Common myeloid progenitor, CD34-positive (primary cell): ENCODE data around the gene TEC.

ENCODE experiments used
- CTCF ChIA-PET: fragments of 350-600 bp; sonication (Branson Sonifier 250); formaldehyde crosslinking; loops from one replicate; lab custom pipeline; 2021; ENCODE audit warnings: antibody characterized with exemption; lab: Charles Lee
- POLR2A ChIA-PET: fragments of 350-600 bp; sonication (Branson Sonifier 250); formaldehyde crosslinking; loops from one replicate; lab custom pipeline; 2021; ENCODE audit warnings: antibody characterized with exemption; lab: Charles Lee
- DNase-seq, 3 donors: peaks; one replicate each; pipeline versions ENCODE4 v3.0.0 to v3.0.0-alpha.2; 2013
- H3K27ac ChIP-seq, 2 experiments: 1 replicate in 1 of 2; 2 replicates in 1 of 2; pipeline ENCODE4 v1.7.0; 2013; ENCODE audit warnings: inconsistent platforms in 2 of 2, low read length in 2 of 2, mild to moderate bottlenecking in 2 of 2, low read depth in 1 of 2, moderate library complexity in 1 of 2; ENCODE audit not compliant: severe bottlenecking in 2 of 2, insufficient read depth in 1 of 2, poor library complexity in 1 of 2
- H3K27me3 ChIP-seq, 5 experiments: replicated peaks in 2 of 5; 1 replicate in 3 of 5; 2 replicates in 2 of 5; pipeline versions ENCODE4 v1.6.1 to v1.7.0; 2013; ENCODE audit warnings: low read length in 4 of 5, mild to moderate bottlenecking in 2 of 5, moderate library complexity in 2 of 5, inconsistent platforms in 1 of 5; ENCODE audit not compliant: insufficient read depth in 5 of 5, control insufficient read depth in 4 of 5
- H3K36me3 ChIP-seq, 4 experiments: 1 replicate in 2 of 4; 2 replicates in 2 of 4; pipeline versions ENCODE4 v1.6.1 to v1.7.0; 2013; ENCODE audit warnings: low read length in 3 of 4, control low read depth in 1 of 4, mild to moderate bottlenecking in 1 of 4; ENCODE audit not compliant: control insufficient read depth in 4 of 4, insufficient read depth in 4 of 4
- H3K4me1 ChIP-seq, 4 experiments: 1 replicate in 3 of 4; 2 replicates in 1 of 4; pipeline versions ENCODE4 v1.6.1 to v1.7.1; 2013; ENCODE audit warnings: low read length in 3 of 4, mild to moderate bottlenecking in 3 of 4, control low read depth in 1 of 4, inconsistent platforms in 1 of 4, moderate library complexity in 1 of 4; ENCODE audit not compliant: control insufficient read depth in 4 of 4, insufficient read depth in 4 of 4; ENCODE audit errors: control extremely low read depth in 1 of 4
- H3K4me3 ChIP-seq, 7 experiments: 1 replicate in 4 of 7; 2 replicates in 3 of 7; pipeline versions ENCODE4 v1.5.1 to v1.7.0; 2013; ENCODE audit warnings: mild to moderate bottlenecking in 7 of 7, low read length in 6 of 7, moderate library complexity in 6 of 7, inconsistent platforms in 2 of 7, low read depth in 2 of 7, control low read depth in 1 of 7; ENCODE audit not compliant: insufficient read depth in 4 of 7, control insufficient read depth in 1 of 7; ENCODE audit errors: extremely low read depth in 1 of 7
- H3K9me3 ChIP-seq, 5 experiments: 1 replicate in 4 of 5; 2 replicates in 1 of 5; pipeline versions ENCODE4 v1.6.1 to v1.7.1; 2013; ENCODE audit warnings: low read length in 4 of 5, mild to moderate bottlenecking in 2 of 5, inconsistent platforms in 1 of 5, low read depth in 1 of 5, moderate library complexity in 1 of 5; ENCODE audit not compliant: control insufficient read depth in 4 of 5, insufficient read depth in 2 of 5; ENCODE audit errors: control extremely low read depth in 1 of 5
- WGBS: methylation state at CpG from one replicate; pipeline ENCODE4 v1.1.5; 2013; ENCODE audit not compliant: insufficient coverage; 5-methylcytosine and 5-hydroxymethylcytosine counted together

TEC gene

GRCh38 chr4:48261281-48261680 lies 8.4 kb downstream of the TEC start:
- WGBS = no CpG with 5 or more reads among the region's 1 CpG
- ChIA-PET CTCF (interaction anchor here (1.6 to 1.8 kb wide), 2 partner anchors 12 to 16 kb away, joined by 3 to 7 read pairs; no protein-coding TSS in a partner anchor), POLR2A (no interaction called here)
- Histone ChIP-seq H3K27ac (peak overlapping the region in 1 of 2 experiments; percentile 61), H3K27me3 (no peaks in the 10 kb centered on the region), H3K4me1 (peaks cover 5 to 30% (median 11%) of the 10 kb centered on the region in 4 experiments), H3K4me3 (peak overlapping the region in 1 of 7 experiments; percentile 45), H3K36me3 (peaks cover 0 to 22% (median 5%) of the 10 kb centered on the region in 4 experiments), H3K9me3 (no peaks in the 10 kb centered on the region)
- peak in 2 of 3 donors; percentile 51 to 64 for DNase-seq

- Histone ChIP-seq H3K36me3 (peaks cover 0 to 22% (median 3%) of the 10 kb centered on the region in 4 experiments), H3K27me3 (no peaks in the 10 kb centered on the region), H3K9me3 (no peaks in the 10 kb centered on the region), H3K4me3 (no peak overlapping the region), H3K27ac (no peak overlapping the region), H3K4me1 (peaks cover 7 to 33% (median 12%) of the 10 kb centered on the region in 4 experiments)
- ChIA-PET CTCF (interaction anchor here (0.9 to 1.6 kb wide), 2 partner anchors 10 to 87 kb away, joined by 3 to 7 read pairs; no protein-coding TSS in a partner anchor), POLR2A (no interaction called here)
- WGBS = 100% methylated on average over 1 of the region's 1 CpG
- no peak for DNase-seq
Observed at GRCh38 chr4:48259748-48260147, 9.9 kb downstream of the TEC start.

GRCh38 chr4:48258845-48259397 lies 10.7 kb downstream of the TEC start:
- H3K27me3 ChIP-seq = no peaks in the 10 kb centered on the region
- H3K27ac ChIP-seq = no peak overlapping the region
- ChIA-PET CTCF (interaction anchor here (0.6 to 0.9 kb wide), 2 partner anchors 86 to 319 kb away, joined by 3 read pairs; no protein-coding TSS in a partner anchor), POLR2A (no interaction called here)
- H3K36me3 ChIP-seq = peaks cover 2 to 24% (median 3%) of the 10 kb centered on the region in 4 experiments
- H3K4me3 ChIP-seq = no peak overlapping the region
- 100% methylated on average over 2 of the region's 3 CpGs for WGBS
- DNase-seq = no peak
- no peaks in the 10 kb centered on the region for H3K9me3 ChIP-seq
- H3K4me1 ChIP-seq = peaks cover 7 to 35% (median 14%) of the 10 kb centered on the region in 4 experiments

- no peaks in the 10 kb centered on the region for H3K27me3 ChIP-seq
- 82% methylated on average over 2 of the region's 4 CpGs for WGBS
- peaks cover 3 to 19% (median 6%) of the 10 kb centered on the region in 4 experiments for H3K4me1 ChIP-seq
- H3K27ac ChIP-seq = no peak overlapping the region
- DNase-seq = no peak
- peaks cover 0 to 26% (median 3%) of the 10 kb centered on the region in 4 experiments for H3K36me3 ChIP-seq
- ChIA-PET POLR2A (no interaction called here), CTCF (interaction anchor here (0.9 to 1.0 kb wide), 2 partner anchors 13 to 52 kb away, joined by 3 read pairs; no protein-coding TSS in a partner anchor)
- H3K4me3 ChIP-seq = no peak overlapping the region
- no peaks in the 10 kb centered on the region for H3K9me3 ChIP-seq
Observed at GRCh38 chr4:48255959-48256342, 13.7 kb downstream of the TEC start.

GRCh38 chr4:48255072-48255958 lies 14.3 kb downstream of the TEC start:
- DNase-seq = no peak
- ChIA-PET CTCF (interaction anchor here (0.9 to 1.1 kb wide), 4 partner anchors 13 to 237 kb away, joined by 3 read pairs; no protein-coding TSS in a partner anchor), POLR2A (no interaction called here)
- Histone ChIP-seq H3K27ac (peak overlapping the region in 1 of 2 experiments; percentile 10), H3K4me1 (peaks cover 0 to 17% (median 6%) of the 10 kb centered on the region in 4 experiments), H3K27me3 (no peaks in the 10 kb centered on the region), H3K4me3 (no peak overlapping the region), H3K36me3 (peaks cover 2 to 33% (median 6%) of the 10 kb centered on the region in 4 experiments), H3K9me3 (peaks cover 0 to 3% (median 0%) of the 10 kb centered on the region in 5 experiments)
- 100% methylated on average over 5 of the region's 6 CpGs for WGBS

- no peak for DNase-seq
- H3K4me3 ChIP-seq = no peak overlapping the region
- H3K27me3 ChIP-seq = no peaks in the 10 kb centered on the region
- peaks cover 0 to 3% (median 0%) of the 10 kb centered on the region in 5 experiments for H3K9me3 ChIP-seq
- H3K27ac ChIP-seq = peak overlapping the region in 1 of 2 experiments; percentile 10
- CTCF ChIA-PET = interaction anchor here (0.9 to 1.6 kb wide), 3 partner anchors 14 to 237 kb away, joined by 3 to 4 read pairs (median 3); no protein-coding TSS in a partner anchor
- WGBS = 85% methylated on average over 4 of the region's 6 CpGs
- POLR2A ChIA-PET = interaction anchor here (0.6 kb wide), 1 partner anchor 16 kb away, joined by 3 read pairs; no protein-coding TSS in a partner anchor
- H3K4me1 ChIP-seq = peaks cover 4 to 22% (median 10%) of the 10 kb centered on the region in 4 experiments
- peaks cover 2 to 33% (median 5%) of the 10 kb centered on the region in 4 experiments for H3K36me3 ChIP-seq
Observed at GRCh38 chr4:48254381-48255071, 15.1 kb downstream of the TEC start.
